GM19438 (cell line): ENCODE measurements around the gene KRT15.

Experiments
- ATAC-seq: cut with Tn5 transposase; IDR thresholded peaks from one replicate; pipeline ENCODE4 v1.9.1; 2021; ENCODE audit warnings: low read depth; ENCODE audit not compliant: unreplicated experiment

The KRT15 gene

DNA sequence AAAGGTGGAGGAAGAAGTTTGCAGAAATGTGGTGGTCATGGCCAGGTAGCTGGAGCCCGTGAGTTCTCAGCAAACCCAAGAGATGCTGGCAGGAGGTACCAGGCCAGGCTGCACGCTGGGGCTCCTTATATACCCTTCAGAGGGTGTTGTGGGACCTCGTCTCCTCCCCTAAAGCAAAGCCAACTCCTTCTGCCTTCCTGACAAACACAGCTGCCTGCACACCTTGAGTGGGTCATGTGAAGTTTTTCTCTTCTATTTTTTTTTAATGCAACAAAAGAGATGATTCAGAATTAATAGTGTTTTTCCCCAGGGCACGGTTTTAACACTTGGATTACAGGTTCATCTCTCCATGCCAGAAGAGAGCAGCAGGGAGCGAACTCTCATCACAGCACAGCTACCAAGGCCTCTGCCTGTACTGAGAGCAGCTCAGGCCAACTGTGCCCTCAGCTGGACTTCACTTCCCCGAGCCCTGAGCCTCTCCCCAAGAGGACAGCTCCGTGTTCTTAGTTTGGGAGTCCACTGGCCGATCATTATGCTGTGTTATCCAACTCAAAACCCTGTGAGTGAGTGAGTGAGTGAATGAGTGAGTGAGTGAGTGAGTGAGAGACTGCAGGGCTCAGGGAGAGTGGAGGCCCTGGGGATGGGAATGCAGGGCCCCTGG is at the start of gene KRT15:
KRT15 (minus strand) TSS at position 102 of the 661 bp plus-strand sequence; CDS start at position 39, 63 bp downstream.
- no peak for ATAC-seq

GRCh38 chr17:41567317-41567716 is 48.6 kb upstream of the KRT15 start:
- no peak for ATAC-seq

GRCh38 chr17:41565338-41565737 is 46.6 kb upstream of the KRT15 start:
- ATAC-seq: no peak

DNA sequence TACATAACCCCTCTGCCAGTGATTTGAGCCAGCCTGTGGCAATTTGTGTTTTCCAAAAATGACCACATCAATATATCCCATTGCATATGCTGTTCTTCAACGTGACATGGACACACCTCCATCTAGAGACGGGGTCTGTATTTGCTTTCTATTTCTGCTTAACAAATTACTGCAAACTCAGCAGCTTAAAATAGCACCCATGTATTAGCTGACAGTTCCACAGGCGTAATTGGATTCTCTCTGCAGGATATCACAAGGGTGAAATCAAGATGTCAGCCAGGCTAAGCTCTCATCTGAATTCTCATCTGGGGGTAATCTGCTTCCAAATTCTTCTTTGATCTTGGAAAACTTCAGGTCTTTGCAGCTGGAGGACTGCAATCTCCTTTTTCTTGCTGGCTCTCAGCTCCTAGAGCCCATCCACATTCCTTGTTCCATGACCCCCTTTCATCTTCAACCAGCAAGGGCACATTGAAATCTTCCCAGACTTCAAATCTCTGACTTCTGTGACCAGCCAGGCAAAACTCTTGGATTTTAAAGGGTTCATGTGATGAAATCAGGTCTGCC is 45.0 kb upstream of the KRT15 start:
- ATAC-seq: no peak

DNA sequence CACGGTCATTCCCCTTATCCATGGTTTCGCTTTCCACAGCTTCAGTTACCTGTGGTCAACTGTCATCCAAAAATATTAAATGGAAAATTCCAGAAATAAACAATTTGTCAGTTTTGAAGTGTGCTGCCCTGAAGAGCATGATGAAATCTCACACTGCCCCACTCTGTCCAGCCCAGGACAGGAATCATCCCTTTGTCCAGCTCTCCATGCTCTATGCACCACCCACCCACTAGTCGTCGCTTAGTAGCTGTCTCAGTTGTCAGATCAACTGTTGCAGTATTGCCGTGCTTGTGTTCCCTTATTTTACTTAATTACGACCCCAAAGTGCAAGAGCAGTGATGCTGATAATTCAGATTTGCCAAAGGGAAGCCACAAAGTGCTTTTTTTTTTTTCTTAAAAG is 42.9 kb upstream of the KRT15 start:
- no peak for ATAC-seq

DNA sequence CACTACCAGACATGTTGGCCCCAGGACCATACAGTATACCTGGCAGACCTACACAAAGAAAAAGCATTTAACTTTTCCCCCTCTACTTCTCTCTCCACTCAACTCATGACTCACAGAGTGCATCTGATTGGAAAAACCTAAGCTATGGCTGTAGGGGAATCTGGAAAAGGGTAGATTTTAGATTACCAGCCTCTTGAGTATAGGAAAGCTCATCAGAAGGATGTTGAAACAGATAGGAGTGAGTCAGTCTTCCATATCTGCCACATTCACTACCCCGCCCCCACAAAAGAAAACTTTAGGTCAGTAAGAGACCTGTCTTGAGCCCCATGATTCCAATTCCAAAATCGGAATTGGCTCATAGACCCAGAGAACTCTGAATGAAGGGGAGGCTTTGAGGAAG is 40.9 kb upstream of the KRT15 start:
- no peak for ATAC-seq

DNA sequence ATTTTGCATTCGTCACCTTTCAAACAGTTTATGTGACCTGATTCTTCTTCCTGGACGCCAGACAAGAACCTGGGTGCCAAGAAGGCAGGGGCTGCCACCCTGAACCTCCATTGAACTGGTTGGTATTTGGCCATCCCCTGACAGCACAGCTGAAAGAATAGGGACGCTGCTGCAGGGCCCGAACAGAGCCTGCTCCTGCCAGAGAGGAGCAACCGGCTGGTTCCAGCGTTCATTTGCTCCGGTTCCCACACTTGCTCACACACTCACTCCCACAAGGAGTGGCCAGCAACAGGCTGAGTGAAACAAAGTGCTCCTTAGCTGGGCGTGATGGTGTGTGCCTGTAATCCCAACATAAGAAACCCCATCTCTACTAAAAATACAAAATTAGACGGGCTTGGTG is 38.2 kb upstream of the KRT15 start:
- ATAC-seq: no peak

- ATAC-seq: no peak
Observed at GRCh38 chr17:41556306-41556705, 37.6 kb upstream of the KRT15 start.

DNA sequence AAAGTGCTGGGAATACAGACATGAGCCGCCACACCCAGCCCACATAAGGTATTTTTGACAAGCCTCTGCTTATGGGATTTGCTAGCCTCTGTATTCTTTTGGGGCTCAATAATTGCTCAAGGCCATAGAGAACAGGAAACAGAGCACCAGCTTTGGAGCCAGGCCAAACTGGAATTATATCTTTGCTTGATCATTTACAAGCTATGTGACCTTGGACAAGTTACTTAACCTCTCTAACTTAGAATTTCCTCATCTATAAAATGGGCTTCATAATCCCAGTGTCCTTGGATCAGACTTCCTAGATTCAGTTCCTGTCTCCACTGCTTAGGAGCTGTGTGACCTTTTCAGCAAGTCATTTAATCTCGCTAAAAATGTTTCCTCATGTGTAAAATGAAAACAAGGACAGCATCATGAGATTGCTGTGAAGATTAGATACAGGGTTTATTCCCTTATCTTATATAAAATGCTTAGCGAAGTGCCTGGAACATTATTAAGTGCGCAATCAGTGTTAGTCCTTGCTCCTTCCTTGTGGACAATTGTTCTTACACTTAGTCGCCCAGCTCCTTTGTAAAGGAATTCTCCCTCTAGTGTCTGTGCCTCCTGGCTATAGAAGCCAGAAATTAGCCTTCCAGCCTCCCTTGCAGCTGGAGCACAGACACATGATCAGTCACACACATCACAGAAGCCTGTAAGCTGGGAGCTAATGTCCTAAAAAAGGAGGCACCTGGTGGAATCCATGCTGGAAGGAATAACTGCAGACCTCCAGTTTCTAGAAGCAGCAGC is 36.6 kb upstream of the KRT15 start:
- no peak for ATAC-seq

DNA sequence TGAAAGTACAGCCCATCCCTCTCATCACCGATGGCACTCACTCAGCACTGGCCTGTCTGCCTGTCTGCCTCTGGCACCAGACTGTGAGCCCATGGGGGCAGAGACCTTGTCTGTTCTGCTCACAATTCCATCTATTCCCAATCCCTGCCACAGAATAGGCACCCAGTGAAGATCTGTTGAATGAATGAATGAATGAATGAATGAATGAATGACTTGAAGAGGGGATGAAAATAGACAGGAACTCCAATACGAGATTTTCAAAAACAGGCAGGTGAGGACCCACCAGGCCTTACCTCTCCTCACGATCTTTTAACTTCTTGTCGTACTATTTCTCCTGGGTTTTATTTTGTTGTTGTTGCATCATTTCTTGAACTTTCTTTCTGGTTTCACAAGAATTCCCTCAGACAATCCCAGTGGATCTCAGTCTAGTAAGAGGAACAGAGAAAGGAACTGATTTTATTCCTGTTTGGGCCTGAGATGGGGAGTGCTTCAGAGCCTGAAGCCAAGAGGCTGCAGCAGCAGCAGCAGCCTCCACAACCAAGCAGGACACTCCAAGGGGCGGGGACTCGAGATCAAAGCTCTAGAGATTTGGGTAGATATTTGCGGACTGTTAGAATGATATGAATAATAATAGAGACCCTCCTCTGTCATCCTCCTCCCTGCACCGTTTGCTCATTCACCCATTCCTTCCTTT is 35.4 kb upstream of the KRT15 start:
- ATAC-seq: no peak

DNA sequence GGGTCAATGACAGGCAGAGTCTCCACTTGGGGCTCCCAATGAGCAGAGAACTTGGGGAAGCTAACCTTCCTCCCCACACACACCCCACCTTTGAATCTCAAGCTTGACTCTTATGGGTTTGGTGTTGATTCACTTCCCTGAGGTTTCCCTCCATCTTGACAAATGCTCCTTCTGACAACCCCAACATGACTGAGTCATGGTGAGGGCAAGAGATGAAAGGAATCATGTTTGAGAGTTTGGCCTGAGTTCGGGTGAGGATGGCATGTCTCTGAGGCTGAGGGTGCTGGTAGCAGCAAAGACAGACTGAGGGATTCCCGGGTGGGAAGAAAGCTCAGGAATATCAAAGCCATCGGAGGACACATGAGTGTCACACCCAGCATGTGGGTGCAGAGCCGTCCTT is 34.5 kb upstream of the KRT15 start:
- no peak for ATAC-seq

DNA sequence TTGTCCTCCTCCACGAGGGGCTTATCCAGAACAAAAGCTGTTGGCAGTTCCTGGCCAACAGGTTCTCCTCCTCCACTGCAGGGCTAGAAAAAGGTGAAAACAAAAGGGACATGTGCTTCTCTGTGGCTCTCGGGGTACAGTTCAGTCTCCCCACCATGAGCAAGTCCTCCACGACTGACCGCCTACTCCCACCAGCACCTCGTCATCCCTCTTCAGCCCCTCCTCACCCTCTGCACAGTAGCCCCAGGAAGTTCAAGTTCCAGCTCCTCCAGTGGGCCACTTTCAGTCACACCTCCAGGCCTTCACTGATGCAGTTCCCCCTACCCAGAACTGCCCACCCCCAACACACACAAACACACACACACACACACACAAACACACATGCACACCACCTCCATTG is 33.8 kb upstream of the KRT15 start:
- no peak for ATAC-seq

- no peak for ATAC-seq
Observed at GRCh38 chr17:41551365-41551764, 32.7 kb upstream of the KRT15 start.

GRCh38 chr17:41549596-41550039 is 30.9 kb upstream of the KRT15 start:
- no peak for ATAC-seq

DNA sequence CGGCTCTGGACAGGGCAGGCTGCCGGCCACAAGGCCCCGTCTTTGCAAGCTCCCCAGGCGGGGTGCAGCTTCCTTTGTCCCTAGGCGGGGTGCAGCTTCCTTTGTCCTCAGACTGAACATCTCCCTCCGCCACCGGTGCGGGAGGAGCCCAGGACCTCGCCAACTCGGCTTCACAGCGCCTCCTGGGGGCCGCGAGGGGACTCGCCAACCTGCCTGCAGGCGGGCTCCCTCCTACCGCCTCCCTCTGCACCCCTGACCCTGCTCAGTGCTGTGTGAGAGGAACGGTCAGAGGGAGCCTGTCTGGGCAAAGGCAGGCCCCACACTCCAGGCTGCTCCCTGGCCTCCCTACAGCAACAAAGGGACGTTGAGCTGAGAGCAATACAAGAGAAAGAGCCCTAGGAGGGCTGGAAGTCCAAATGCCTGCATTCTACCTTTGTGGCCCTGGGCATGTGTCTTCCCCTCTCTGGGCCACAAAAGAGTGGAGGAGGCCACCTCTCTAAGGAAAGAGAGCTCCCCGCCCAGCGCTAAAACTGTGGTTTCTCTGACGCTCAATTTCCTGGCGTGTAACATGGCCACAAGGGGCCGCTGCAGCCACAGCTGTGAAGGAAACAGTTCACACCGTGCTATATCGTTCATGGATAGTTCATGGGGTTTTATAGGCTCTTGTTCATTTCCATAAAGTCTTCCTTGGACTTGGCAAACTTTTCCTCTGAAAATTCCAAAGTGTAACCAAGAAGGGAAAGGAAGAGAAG is 30.3 kb upstream of the KRT15 start:
- peak; percentile 79 for ATAC-seq

DNA sequence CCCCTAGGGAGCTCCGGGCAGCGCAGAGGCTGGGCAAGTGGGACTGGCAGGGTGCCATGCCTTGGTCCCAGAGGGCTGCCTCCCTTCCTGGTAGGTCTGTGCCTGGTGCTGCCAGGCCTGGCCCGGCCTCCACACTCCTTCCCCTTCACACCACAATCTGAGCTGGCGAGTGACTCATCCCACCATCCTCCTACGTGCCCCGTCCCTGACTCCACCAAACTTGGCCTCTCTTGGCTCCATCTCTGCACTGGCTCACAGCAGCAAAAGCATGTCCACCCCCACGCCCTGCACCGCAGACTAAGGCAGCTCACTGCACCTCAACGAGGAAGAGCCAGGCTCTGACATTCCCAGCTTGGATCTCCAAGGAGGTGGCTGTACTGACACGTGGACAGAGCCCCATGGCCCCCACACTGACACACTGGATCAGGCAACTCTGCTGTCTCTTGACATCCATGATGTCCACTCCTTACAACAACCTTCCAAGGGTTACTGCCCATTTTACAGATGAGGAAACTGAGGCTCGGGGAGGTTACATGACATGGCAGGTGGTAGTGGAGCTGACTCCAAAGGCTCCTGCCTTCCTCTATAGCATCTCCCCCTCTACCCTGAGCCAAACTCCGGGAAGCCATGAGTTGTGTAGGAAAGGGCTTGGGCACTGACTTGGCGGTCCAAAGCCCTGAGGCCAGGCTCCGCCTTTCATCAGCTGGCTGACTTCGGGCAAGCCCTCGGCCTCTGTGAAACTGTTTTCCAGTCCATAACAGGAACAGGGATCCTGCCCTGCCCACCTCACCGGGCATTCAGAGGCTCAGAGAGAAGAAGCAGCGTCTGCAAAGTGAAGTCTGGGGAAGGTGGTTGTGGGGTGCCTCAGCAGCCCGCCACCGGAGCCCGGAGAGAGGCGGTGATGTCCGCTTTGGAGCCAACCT is 29.5 kb upstream of the KRT15 start:
- no peak for ATAC-seq

DNA sequence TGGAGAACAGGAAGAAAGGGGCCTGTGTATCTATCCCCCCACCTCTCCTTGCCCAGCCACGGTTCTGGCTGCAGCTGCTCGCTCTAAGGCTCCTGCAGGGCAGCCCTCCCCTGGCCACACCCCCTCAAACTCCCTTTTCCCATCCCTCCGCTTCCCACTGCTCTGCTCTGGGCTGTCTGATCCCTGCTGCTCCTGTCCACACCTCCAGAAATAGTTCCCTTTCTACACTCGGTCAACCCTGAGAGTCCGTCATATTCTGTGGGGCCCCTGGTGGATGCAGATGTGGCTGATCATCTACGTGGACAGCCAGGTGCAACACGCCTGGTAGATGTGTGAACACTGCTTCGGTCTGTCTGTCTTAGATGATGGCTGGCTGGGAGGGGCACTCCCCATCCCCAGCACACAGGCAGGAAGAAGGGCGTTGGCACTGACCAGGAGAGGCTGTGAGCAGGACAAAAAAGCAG is 28.7 kb upstream of the KRT15 start:
- no peak for ATAC-seq

DNA sequence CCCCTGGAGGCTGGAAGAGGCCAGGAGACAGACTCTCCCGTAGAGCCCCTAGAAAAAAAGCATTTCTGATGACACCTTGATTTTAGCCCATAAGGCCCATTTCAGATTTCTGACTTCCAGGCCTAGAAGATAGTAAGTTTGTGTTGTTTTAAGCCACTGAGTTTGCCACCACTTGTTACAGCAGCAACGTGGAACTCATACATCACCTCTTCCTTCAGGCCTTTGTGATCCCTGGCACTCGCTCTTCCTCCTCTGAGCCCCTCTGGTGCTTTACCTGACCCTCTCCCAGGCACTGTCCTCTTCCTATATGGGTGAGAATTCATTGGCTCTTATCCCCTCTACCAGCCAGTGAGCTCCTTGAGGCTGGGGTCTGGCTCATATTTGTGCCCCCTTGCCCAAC is 28.1 kb upstream of the KRT15 start:
- no peak for ATAC-seq

GRCh38 chr17:41545829-41546410 is 27.2 kb upstream of the KRT15 start:
- ATAC-seq: no peak
